Putamen (tissue), 1 donor: Measurements from ENCODE around the gene COL27A1.

ENCODE experiments used
- DNase-seq: peaks from one replicate; pipeline ENCODE4 v3.0.0-alpha.2; 2016; ENCODE audit warnings: low spot score

COL27A1 gene

GRCh38 chr9:114287763-114288192 is 132.4 kb downstream of the COL27A1 start:
- DNase-seq = no peak

GRCh38 chr9:114288193-114289091 is 133.1 kb downstream of the COL27A1 start:
- DNase-seq = no peak

- DNase-seq = no peak
These were observed 133.8 kb downstream of the COL27A1 start for GRCh38 chr9:114289106-114289505.

GRCh38 chr9:114289571-114290481 is 134.5 kb downstream of the COL27A1 start:
- no peak for DNase-seq

- DNase-seq = no peak
These were observed 135.2 kb downstream of the COL27A1 start for GRCh38 chr9:114290561-114290986.

GRCh38 chr9:114291064-114291474 is 135.7 kb downstream of the COL27A1 start:
- DNase-seq = peak; percentile 49

- DNase-seq = no peak
These were observed 136.7 kb downstream of the COL27A1 start for GRCh38 chr9:114291886-114292590.

- DNase-seq = no peak
These were observed 139.3 kb downstream of the COL27A1 start for GRCh38 chr9:114294664-114295063.

GRCh38 chr9:114296338-114296737 is 141.0 kb downstream of the COL27A1 start:
- DNase-seq = no peak

- no peak for DNase-seq
These were observed 144.2 kb downstream of the COL27A1 start for GRCh38 chr9:114299286-114300152.

- DNase-seq = no peak
These were observed 145.0 kb downstream of the COL27A1 start for GRCh38 chr9:114300153-114300845.

GRCh38 chr9:114300846-114301797 is 145.8 kb downstream of the COL27A1 start:
- no peak for DNase-seq

GRCh38 chr9:114301798-114302565 is 146.6 kb downstream of the COL27A1 start:
- DNase-seq = no peak

GRCh38 chr9:114302727-114303126 is 147.4 kb downstream of the COL27A1 start:
- no peak for DNase-seq

GRCh38 chr9:114303571-114303970 is 148.2 kb downstream of the COL27A1 start:
- DNase-seq = no peak

- no peak for DNase-seq
These were observed 148.6 kb downstream of the COL27A1 start for GRCh38 chr9:114303977-114304376.

- DNase-seq = no peak
These were observed 149.3 kb downstream of the COL27A1 start for GRCh38 chr9:114304416-114305188.

GRCh38 chr9:114307899-114308267 is 152.5 kb downstream of the COL27A1 start:
- no peak for DNase-seq
